HepG2 (cell line): ENCODE data around the gene AGRN. TPM values are rescaled to one million over a fixed set of nuclear protein-coding genes. Genes with fewer than 3 reads are reported as not detected.

ENCODE experiments used
- FOXO1 ChIP-seq: sonication (generic); formaldehyde crosslinking; IDR thresholded peaks from 2 replicates; pipeline ENCODE4 v1.4.0; 2020; ENCODE audit warnings: missing genetic modification reagents
- FUBP1 ChIP-seq: sonication (generic); formaldehyde crosslinking; IDR thresholded peaks from 2 replicates; pipeline ENCODE4 v1.5.1; 2020; ENCODE audit warnings: missing genetic modification reagents, mild to moderate bottlenecking, borderline replicate concordance
- GMEB1 ChIP-seq: sonication (generic); formaldehyde crosslinking; IDR thresholded peaks from 2 replicates; pipeline ENCODE4 v1.5.1; 2020; ENCODE audit warnings: missing genetic modification reagents, mild to moderate bottlenecking, borderline replicate concordance
- KLF12 ChIP-seq: sonication (generic); formaldehyde crosslinking; IDR thresholded peaks from 2 replicates; pipeline ENCODE4 v1.4.0; 2020; ENCODE audit warnings: missing genetic modification reagents, borderline replicate concordance
- NFATC3 ChIP-seq: sonication (generic); formaldehyde crosslinking; IDR thresholded peaks from 2 replicates; pipeline ENCODE4 v1.5.1; 2020; ENCODE audit warnings: mild to moderate bottlenecking, missing genetic modification reagents
- PHB2 ChIP-seq: fragments of 450-650 bp; IDR thresholded peaks from 2 replicates; pipeline ENCODE4 v1.6.1; 2018; ENCODE audit not compliant: partially characterized antibody
- SRY ChIP-seq: sonication (generic); formaldehyde crosslinking; IDR thresholded peaks from 2 replicates; pipeline ENCODE4 v1.8.0; 2022; ENCODE audit warnings: mild to moderate bottlenecking, missing genetic modification reagents
- TCF12 ChIP-seq, 2 experiments: fragments of 450-650 bp in 1 of 2; sonication (generic) in 1 of 2; formaldehyde crosslinking in 1 of 2; IDR thresholded peaks; 2 replicates each; pipeline versions ENCODE4 v1.6.1 to v1.8.0; 2017 to 2022; ENCODE audit warnings: antibody characterized with exemption in 1 of 2, mild to moderate bottlenecking in 1 of 2, missing genetic modification reagents in 1 of 2, moderate library complexity in 1 of 2
- TGIF2 ChIP-seq: IDR thresholded peaks from 2 replicates; pipeline ENCODE4 v1.6.1; 2016; ENCODE audit warnings: control low read depth, missing compliant biosample characterization
- ZBTB40 ChIP-seq, 2 experiments: fragments of 450-650 bp in 1 of 2; sonication (generic) in 1 of 2; formaldehyde crosslinking in 1 of 2; IDR thresholded peaks; 2 replicates each; pipeline versions ENCODE4 v1.6.1 to v1.8.0; 2016 to 2022; ENCODE audit warnings: antibody characterized with exemption in 1 of 2, mild to moderate bottlenecking in 1 of 2, missing genetic modification reagents in 1 of 2
- ZNF543 ChIP-seq: sonication (generic); formaldehyde crosslinking; IDR thresholded peaks from 2 replicates; pipeline ENCODE4 v1.4.0; 2020; ENCODE audit warnings: mild to moderate bottlenecking, missing genetic modification reagents
- ZNF547 ChIP-seq: sonication (generic); formaldehyde crosslinking; IDR thresholded peaks from 2 replicates; pipeline ENCODE4 v1.5.1; 2020; ENCODE audit warnings: mild to moderate bottlenecking, missing genetic modification reagents
- ZNF556 ChIP-seq: sonication (generic); formaldehyde crosslinking; IDR thresholded peaks from 2 replicates; pipeline ENCODE4 v1.4.0; 2020; ENCODE audit warnings: mild to moderate bottlenecking, missing genetic modification reagents, borderline replicate concordance
- polyA plus RNA-seq, 8 experiments: library from polyadenylated mRNA; depleted of rRNA in 3 of 8; stranded (reverse) in 7 of 8; unstranded in 1 of 8; fragments of >200 nt; fragmentation: Illumina TruSeq in 4 of 8; extraction: Trizol in 4 of 8; gene quantifications; 2 replicates each; pipeline versions ENCODE4 v1.2.1 to v1.2.3, GENCODE V29; 2011 to 2016; ENCODE audit warnings: low read depth in 4 of 8, missing spikeins in 1 of 8, mixed read lengths in 1 of 8; ENCODE audit not compliant: insufficient read depth in 1 of 8
- total RNA-seq, 5 experiments: library from RNA; depleted of rRNA; stranded (reverse); fragments of >200 nt; fragmentation: Illumina TruSeq; extraction: Trizol; gene quantifications; 2 replicates each; pipeline ENCODE4 v1.2.3, GENCODE V29; 2016; ENCODE audit warnings: low read depth in 1 of 5

The AGRN gene
- total and polyA plus RNA-seq, 2 of the 13 experiments (the other 11 are each of a cell fraction or from before 2014, with no cell fraction given): 29.8 to 65.2 TPM

- no peak for TF ChIP-seq ZBTB40 (IDR thresholded peaks at IDR 0.05)
- peak; percentile 55; the same call in 1 of the 2 replicates for TF ChIP-seq ZBTB40 (CRISPR knock-in tag; IDR thresholded peaks at IDR 0.05)
- no peak for TF ChIP-seq PHB2
- peak; percentile 82; the same call in 1 of the 2 replicates for TF ChIP-seq ZNF556
- peak; percentile 65; the same call in 1 of the 2 replicates for TF ChIP-seq ZNF543 (CRISPR knock-in tag)
- TF ChIP-seq NFATC3 (CRISPR knock-in tag): no peak
- no peak for TF ChIP-seq TCF12 (IDR thresholded peaks at IDR 0.05)
- 0 out of 2 replicates have a peak, but pooled peaks have one; percentile 47 for TF ChIP-seq TCF12 (CRISPR knock-in tag; IDR thresholded peaks at IDR 0.05)
- peak; percentile 45; the same call in 1 of the 2 replicates for TF ChIP-seq GMEB1 (CRISPR knock-in tag)
- 0 out of 2 replicates have a peak, but pooled peaks have one; percentile 57 for TF ChIP-seq FUBP1 (CRISPR knock-in tag)
- TF ChIP-seq KLF12 (CRISPR knock-in tag): 0 out of 2 replicates have a peak, but pooled peaks have one; percentile 35
- peak; percentile 60 for TF ChIP-seq SRY (CRISPR knock-in tag)
- 0 out of 2 replicates have a peak, but pooled peaks have one; percentile 27 for TF ChIP-seq ZNF547 (CRISPR knock-in tag)
- TF ChIP-seq FOXO1 (CRISPR knock-in tag): no peak
- peak; percentile 76 for TF ChIP-seq TGIF2
Observed at GRCh38 chr1:1058088-1058905, 38.4 kb downstream of the AGRN start (continued).
